ENCODE measurements around the gene NEMF.

The NEMF gene

GRCh38 chr14:49768301-49769121 is 84.1 kb downstream of the NEMF start:
- Histone ChIP-seq H3K9me3 (ENCODE audit: severe bottlenecking) (no peaks in the 10 kb centered on the region), H3K27me3 (ENCODE audit: insufficient read depth, low read depth, severe bottlenecking) (no peaks in the 10 kb centered on the region), H3K36me3 (peaks cover 6% of the 10 kb centered on the region), H3K4me3 (ENCODE audit: low read depth, low read length) (peak overlapping the region; percentile 97), H3K27ac (peak overlapping the region; percentile 94)
- peak; percentile 49 for DNase-seq
- TF ChIP-seq CTCF (IDR thresholded peaks at IDR 0.05; ENCODE audit: low read depth, low read length), result no peak

GRCh38 chr14:49767571-49768300 is 84.9 kb downstream of the NEMF start, which contains the start of gene KLHDC2:
KLHDC2 (plus strand) TSS chr14:49768153; CDS start chr14:49768469, 316 bp downstream.
- peak; percentile 29; the same call in 1 of the 2 replicates for TF ChIP-seq CTCF (IDR thresholded peaks at IDR 0.05; ENCODE audit: low read depth, low read length)
- H3K27ac ChIP-seq, result peak within 1 kb of the TSS; percentile 94
- H3K4me3 ChIP-seq (ENCODE audit: low read depth, low read length), result peak within 1 kb of the TSS; percentile 97
- peaks cover 5% of the 10 kb centered on the region for H3K36me3 ChIP-seq
- H3K9me3 ChIP-seq (ENCODE audit: severe bottlenecking), result no peaks in the 10 kb centered on the region
- peak; percentile 91 for DNase-seq
- no peaks in the 10 kb centered on the region for H3K27me3 ChIP-seq (ENCODE audit: insufficient read depth, low read depth, severe bottlenecking)

GRCh38 chr14:49767270-49767570 is 85.4 kb downstream of the NEMF start:
- Histone ChIP-seq H3K9me3 (ENCODE audit: severe bottlenecking) (no peaks in the 10 kb centered on the region), H3K36me3 (no peaks in the 10 kb centered on the region; the same call in none of the 2 replicates), H3K4me3 (ENCODE audit: low read depth, low read length) (peak overlapping the region; percentile 83), H3K27me3 (ENCODE audit: insufficient read depth, low read depth, severe bottlenecking) (no peaks in the 10 kb centered on the region), H3K27ac (peak overlapping the region; percentile 94)
- no peak for TF ChIP-seq CTCF (IDR thresholded peaks at IDR 0.05; ENCODE audit: low read depth, low read length)
- DNase-seq, result no peak

- peak overlapping the region; percentile 83 for H3K4me3 ChIP-seq (ENCODE audit: low read depth, low read length)
- no peaks in the 10 kb centered on the region; the same call in 1 of the 2 replicates for H3K36me3 ChIP-seq
- no peaks in the 10 kb centered on the region for H3K27me3 ChIP-seq (ENCODE audit: insufficient read depth, low read depth, severe bottlenecking)
- H3K9me3 ChIP-seq (ENCODE audit: severe bottlenecking), result no peaks in the 10 kb centered on the region
- peak overlapping the region; percentile 94 for H3K27ac ChIP-seq
- DNase-seq, result peak; percentile 78
- TF ChIP-seq CTCF (IDR thresholded peaks at IDR 0.05; ENCODE audit: low read depth, low read length), result no peak
These were observed 85.7 kb downstream of the NEMF start for GRCh38 chr14:49766839-49767238.

- Histone ChIP-seq H3K36me3 (no peaks in the 10 kb centered on the region), H3K27me3 (ENCODE audit: insufficient read depth, low read depth, severe bottlenecking) (no peaks in the 10 kb centered on the region)
- no peak for TF ChIP-seq CTCF (IDR thresholded peaks at IDR 0.05; ENCODE audit: low read depth, low read length)
These were observed 90.6 kb downstream of the NEMF start for GRCh38 chr14:49761839-49762551.

More at GRCh38 chr14:49761839-49762551, 90.6 kb downstream of the NEMF start:
- H3K27ac ChIP-seq, result no peak overlapping the region
- no peak overlapping the region for H3K4me3 ChIP-seq (ENCODE audit: low read depth, low read length)
- H3K9me3 ChIP-seq (ENCODE audit: severe bottlenecking), result no peaks in the 10 kb centered on the region
- no peak for DNase-seq

All from WERI-Rb-1 (cell line).